Medulla oblongata (tissue), 1 donor: ENCODE measurements around the gene KRT34.
"Not testable (repeated sequence)": the region's sequence is repeated elsewhere in the genome, so short reads cannot be mapped to it uniquely, and the experiment has no call there.

ENCODE experiments used
- DNase-seq: peaks from one replicate; pipeline ENCODE4 v3.0.0-alpha.2; 2015; ENCODE audit errors: extremely low spot score

Gene KRT34

DNA sequence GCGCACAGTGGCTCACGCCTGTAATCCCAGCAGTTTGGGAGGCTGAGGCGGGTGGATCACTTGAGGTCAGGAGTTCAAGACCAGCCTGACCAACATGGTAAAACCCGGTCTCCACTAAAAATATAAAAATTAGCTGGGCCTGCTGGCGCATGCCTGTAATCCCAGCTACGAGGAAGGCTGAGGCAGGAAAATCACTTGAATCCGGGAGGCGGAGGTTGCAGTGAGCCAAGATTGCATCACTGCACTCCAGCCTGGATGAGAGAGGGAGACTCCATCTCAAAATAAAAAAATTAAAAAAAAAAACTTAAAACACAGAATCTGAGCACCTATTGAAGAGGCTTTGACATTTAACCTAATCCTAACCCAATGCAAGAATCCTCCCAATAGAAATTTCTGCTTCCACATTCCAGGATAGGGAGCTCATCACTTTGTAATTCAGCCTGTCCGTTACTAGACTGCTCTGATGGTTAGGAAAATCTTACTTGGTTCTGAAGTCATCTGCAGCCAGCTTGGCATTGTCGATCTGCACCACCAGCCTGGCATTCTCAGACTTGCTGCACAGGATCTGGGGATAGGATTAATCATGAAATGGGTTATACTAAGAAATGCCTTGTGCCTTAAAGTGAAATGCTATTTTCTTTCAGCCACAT, 14.6 kb downstream of the KRT34 start:
- no peak for DNase-seq

- DNase-seq, result no peak
These were observed 16.0 kb downstream of the KRT34 start for GRCh38 chr17:41366070-41366469.

DNA sequence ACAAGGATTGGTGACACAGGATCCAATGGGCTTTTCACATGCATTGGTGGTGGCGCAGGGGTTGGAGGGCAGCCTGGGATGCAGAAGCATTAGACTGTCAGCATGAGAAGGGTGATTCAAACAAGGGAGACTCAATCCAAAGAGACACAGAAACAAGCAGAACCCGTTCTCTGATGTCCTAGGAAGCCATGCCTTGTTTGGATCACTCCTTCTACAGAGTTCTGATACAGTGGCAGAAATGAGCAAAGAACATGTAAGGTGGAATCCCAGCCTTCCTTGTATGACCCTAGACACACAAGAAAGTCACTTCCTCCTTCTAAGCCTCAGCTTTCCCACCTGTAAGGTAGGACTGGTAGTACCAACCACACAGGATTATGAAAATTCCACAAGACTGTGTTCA, 18.2 kb downstream of the KRT34 start:
- DNase-seq, result no peak

DNA sequence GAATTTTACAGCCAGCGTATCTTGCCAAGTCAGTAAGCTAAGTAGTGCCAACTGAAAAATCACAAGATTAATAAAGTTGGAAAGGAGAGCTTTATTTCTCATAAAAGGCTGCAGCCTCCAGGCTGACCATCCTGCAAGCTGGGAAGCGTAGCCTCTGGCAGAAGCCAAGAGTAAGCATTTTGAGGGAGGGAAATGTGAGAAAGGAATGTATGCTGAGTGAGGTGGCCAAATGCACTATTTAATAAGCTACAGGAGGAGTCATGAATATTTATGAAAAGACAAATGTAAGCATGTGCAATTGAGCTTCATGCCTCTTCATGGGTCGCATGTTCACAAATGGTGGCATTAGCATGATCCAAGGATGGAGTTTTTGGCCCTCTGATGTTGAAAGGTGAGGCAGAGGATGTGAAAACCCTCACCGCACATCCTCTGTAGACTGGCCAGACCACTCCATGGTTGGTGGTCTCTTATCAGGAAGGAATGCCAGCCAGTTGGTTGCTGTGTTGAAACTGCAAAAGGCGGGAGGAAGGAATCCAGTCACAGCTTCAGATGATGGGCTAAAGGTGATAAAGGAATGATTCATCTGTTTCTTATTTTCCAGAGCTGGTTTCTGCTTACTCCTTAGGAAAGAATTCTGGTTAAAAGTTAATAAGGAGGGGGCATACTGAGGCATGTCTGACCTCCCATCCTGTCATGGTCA, 21.7 kb downstream of the KRT34 start:
- DNase-seq, result no peak

GRCh38 chr17:41354536-41354935, 27.6 kb downstream of the KRT34 start:
- no peak for DNase-seq

DNA sequence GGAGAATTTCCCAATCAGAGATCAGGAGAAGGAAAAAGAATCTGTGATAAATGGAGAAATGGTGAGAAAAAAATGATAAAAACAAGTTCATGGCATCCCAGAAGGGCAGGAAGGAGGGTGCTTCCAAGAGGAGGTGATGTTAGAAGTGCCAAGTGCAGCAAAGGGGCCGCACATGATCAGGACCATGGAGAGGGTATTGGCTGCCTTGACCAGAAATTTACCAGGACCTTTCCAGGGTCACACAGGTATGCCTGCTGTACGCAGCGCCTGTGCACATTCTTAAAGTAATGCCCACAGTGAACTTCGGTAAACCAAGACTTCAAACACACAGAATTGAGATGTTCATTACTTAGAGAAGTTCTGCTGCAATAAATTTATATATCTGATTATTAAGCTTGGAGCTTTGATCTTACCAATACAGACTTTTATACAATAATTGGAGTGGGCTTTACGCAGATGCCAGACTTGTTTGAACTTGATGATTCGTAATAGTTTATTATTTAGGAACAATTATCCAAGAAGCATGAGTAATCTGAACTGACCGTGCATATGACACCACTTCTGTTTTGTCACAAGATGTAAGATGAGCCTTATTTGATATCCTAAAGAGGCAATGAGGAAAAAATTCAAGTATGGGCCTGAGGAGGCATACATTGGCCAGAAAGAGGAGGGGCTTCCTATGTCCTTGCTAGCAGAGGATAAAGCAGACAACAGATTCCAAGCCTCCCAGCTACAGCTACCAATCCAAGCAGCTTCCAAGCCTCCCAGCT, 29.3 kb downstream of the KRT34 start:
- no peak for DNase-seq

- no peak for DNase-seq
These were observed 30.9 kb downstream of the KRT34 start for GRCh38 chr17:41351177-41351576.

DNA sequence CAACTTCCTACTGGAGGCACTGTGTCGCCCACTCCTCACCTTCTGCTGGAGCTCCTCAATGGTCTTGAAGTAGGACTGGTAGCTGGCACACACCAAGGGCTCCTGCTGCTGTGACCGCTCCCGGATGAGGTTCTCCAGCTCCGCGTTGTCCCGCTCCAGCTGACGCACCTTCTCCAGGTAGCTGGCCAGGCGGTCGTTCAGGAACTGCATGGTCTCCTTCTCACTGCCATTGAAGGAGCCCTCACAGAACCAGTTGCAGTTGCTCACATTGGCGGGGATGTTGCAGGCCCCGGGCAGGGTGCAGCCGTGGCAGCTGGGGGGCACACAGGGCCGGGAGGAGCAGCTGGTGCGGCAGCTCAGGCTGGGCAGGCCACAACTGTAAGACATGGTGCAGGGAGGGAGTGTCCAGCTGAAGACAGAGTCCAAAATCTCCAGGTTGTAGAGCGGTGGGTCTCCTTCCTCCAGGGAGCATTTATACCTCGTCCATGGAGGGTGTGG, 31.7 kb downstream of the KRT34 start, which contains the start of gene KRT33A:
Gene KRT33A, minus strand, starts transcription at position 448 of the 498 bp plus-strand sequence. Its CDS starts 61 bp downstream, at position 387.
- DNase-seq, result not testable (repeated sequence)

DNA sequence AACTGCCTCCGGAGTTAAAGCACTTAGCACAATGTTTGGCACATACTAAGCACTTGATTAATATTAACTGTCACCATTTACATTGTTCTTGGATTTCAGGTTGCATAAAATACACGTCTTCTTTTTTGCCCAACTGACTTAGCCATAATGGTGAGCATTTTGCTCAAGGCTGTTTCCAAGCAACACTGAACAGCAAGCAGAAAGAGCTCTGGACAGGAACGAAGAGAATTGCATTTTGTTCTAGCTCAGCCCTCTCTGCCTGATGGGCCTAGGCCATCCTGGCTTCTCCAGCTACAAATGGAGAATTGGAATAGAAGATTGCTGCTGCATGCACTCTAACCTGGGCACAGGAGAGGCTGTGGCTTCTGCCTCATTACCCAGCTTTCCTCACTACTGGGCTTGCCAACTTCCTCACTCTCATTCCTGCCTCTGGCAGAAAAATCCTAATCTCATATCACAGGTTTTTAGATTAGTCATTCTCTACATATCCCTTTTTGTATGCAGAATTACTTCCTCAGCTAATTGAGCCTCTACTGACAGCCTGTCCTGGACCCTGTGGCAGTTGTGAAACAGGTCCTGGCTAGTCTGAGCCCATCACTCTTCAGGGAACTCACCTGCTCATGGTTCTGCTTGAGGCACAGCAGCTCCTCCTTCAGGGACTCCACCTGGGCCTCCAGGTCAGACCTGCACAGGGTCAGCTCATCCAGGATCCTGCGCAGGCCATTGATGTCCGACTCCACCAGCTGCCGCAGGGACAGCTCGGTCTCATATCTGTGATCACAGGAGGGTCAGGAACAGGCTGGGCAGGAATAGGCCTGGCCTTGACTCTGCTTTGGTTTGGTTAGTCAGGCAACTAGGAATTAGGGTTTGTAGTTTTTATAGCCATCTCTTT, 34.0 kb downstream of the KRT34 start:
- DNase-seq, result peak; percentile 12

GRCh38 chr17:41346421-41346820, 35.7 kb downstream of the KRT34 start:
- DNase-seq, result not testable (repeated sequence)

DNA sequence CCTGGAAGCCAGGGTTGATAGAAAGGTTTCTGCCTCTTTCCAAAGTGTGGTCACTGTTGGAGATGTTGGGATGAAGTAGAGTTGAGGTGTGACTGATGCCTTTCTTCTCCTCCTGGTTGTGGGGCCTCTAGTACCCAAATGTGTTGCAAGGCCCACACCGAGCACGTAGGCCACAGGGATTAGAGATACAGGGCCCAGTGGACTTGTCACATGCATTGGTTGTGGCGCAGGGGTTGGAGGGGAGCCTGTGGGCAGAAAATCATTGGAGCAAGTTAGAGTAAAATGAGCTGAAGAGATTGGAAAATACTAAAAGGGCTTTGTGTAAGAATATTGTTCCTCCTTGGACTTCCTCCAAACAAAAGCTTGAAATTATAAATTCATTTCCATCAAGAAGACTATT, 36.1 kb downstream of the KRT34 start:
- DNase-seq, result no peak

GRCh38 chr17:41343029-41343428, 39.1 kb downstream of the KRT34 start:
- DNase-seq, result no peak

DNA sequence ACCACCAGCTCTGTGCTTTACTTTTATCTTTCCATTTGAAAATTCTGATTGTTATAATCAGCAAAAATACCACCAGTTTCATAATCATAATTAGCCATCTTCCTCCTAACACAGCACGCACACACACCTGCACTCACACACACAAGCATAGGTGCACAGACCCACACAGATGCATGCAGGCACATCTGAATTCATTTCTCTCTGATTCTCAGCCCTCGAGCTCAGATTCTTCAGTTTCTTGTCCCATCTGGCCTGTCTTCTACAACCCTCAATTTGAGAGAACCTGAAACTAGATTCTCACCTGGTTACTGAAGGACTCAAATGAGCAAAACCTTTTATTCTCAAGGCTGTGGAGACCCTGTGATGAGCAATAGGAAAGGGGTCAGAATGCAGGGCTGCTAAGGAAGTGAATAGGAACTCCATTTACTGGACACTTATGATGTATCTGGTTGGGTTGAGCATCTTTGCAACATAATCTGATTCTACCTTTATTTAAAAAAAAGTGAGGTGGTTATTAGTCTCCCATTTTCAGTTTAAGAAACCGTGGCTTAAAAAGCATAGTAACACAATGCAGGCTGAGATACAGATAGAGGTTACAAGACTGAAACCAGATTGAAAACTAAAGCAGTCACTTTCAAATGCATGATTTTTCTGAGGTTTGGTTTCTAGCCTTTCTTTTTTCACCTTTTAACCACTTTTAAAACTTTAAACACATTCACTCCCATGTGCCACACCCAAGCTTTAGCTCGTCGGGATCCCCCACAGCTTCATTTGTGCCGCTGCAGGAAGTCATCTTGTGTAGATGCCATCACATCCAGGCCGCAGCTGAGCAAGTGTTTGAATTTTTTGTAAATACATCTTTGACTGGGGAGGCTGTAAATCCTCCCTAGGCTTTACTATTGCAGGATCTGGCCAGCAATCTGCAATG, 40.9 kb downstream of the KRT34 start:
- no peak for DNase-seq

GRCh38 chr17:41340494-41340893, 41.6 kb downstream of the KRT34 start:
- DNase-seq, result no peak

DNA sequence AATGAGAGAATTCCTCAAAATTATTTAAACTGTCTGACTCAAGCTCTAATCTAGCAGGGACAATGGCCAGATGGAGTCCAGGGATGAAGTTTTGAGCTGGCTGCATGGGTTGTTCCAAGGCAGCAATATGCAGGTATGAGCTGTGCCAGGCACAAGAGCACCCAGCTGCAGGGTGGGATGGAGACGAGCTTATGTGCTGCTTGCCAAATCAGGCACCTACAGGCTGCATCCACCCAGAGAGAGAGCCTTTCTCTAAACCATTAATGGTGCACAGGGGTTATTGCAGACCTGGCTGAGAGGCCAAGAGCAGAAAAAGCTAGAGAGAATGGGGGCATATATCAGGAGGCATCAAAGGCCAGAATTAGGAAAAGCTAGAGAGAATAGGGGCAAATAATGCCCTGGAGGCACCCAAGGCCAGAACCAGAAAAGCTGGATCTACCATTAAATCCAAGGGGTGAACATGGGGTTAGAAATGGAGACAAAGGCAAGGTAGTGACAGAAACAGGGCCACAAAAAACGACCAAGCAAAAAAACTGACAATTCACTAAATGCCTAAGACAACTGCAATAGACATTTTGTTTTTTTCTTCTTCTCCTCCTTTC, 42.4 kb downstream of the KRT34 start:
- no peak for DNase-seq

GRCh38 chr17:41338961-41339485, 43.1 kb downstream of the KRT34 start:
- DNase-seq, result no peak

DNA sequence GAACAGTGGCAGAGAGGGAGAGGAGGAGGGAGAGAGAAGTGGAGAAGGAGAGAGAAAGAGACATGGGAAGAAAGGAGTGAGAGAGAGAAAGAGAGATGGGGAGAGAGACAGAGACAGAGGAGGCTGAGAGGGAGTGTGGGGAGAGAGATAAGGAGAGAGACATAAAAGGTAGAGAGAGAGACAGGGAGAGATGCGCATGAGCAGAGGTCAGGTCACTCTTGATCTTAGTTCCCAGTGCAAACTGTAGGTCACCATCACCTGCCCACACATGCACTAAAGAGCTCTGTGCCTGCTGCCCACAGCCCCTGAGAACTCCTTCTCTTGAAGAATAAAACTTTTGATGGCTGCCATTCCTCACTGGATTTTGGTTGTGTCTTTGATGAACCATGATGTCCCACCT, 46.4 kb downstream of the KRT34 start:
- DNase-seq, result no peak

DNA sequence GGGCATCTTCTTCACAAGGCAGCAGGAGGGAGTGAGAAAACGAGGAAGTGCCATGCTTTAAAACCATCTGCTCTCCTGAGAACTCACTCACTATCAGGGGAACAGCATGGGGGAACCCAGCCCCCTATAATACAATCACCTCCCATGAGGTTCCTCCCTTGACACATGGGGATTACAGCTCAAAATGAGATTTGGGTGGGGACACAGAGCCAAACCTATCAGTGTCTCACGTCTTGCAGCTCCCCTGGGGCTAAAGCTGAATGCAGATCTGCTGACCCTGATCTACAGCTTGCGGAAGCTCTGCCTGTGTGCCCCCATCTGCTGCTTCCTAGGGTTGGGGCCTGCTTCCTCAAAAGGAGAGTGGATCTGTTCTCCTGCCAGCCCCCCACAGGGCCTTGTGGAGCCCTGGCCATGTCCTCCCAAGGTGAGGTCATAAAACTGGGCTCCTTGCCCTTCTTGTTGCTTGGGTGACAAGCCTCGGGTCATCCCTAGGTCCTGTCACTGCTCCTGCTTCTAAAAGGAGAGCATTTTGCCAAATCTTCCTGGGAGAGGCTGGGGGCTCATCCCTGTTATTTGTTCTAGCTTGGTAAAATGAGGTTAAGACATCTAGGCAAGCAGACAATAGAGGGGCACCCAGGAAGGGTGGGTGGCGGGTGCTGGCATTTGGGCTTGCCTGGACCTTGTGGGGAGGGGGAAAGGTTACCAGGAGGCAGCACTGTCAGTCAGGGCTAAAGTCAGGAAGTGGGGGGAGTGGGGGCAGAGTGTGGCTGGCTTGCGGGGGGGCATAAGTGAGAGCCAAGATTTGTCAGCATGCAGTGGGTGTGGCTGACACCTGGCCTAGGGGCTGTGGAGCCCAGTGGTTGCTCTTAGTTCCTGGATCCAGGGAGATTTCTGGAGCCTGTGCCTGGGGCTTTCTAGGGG, 47.5 kb downstream of the KRT34 start:
- no peak for DNase-seq

DNA sequence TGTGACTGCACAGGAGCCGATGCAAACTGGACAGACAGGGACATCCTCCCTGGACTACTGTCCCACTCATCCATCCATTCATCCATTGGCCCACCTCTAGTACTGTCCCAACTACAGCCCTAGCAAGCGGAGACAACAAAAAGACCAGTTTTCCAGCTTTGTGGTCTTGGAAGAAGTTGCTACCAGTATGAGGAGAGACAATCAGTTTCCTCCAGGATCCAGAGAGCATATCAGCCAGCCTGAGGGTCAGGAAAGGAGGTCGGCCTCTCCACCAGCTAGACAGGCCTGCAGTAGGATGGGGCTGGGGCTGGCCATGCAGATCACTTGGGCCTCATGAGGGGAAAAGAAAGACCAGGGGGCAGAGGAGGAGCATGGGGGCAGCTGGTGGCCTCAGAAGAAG, 48.3 kb downstream of the KRT34 start:
- DNase-seq, result no peak
